Endothelial cell of umbilical vein (primary cell): ENCODE measurements around the gene NRG3. TPM values are rescaled to one million over a fixed set of nuclear protein-coding genes. Genes with fewer than 3 reads are reported as not detected.
"Not testable (repeated sequence)": the region's sequence is repeated elsewhere in the genome, so short reads cannot be mapped to it uniquely, and the experiment has no call there.

Experiments
- BruUV-seq: library from RNA; stranded (reverse); fragments of 400-500 nt; replicated peaks from 2 replicates; lab custom pipeline; 2021; lab: Mats Ljungman, UMichigan
- CTCF ChIA-PET: fragments of 300-600, 350-600 bp; sonication (Branson Sonifier 250); formaldehyde crosslinking; loops from one replicate; lab custom pipeline; 2021; ENCODE audit warnings: antibody characterized with exemption, inconsistent platforms; lab: Charles Lee
- POLR2A ChIA-PET: fragments of 300-600, 350-600 bp; sonication (Branson Sonifier 250); formaldehyde crosslinking; loops from one replicate; lab custom pipeline; 2021; ENCODE audit warnings: antibody characterized with exemption, inconsistent platforms; lab: Charles Lee
- DNase-seq: peaks from one replicate; pipeline ENCODE4 v3.0.0-alpha.2; 2011; ENCODE audit warnings: low read depth, low spot score
- FAIRE-seq: peaks from 2 replicates; lab custom pipeline; 2011; peaks lifted over from hg19 to GRCh38; lab: Jason Lieb, UNC
- H2AFZ ChIP-seq: 2 replicates; pipeline ENCODE4 v1.6.0; 2012; ENCODE audit warnings: low read depth, low read length, control low read depth, inconsistent platforms
- H3K27ac ChIP-seq: 2 replicates; pipeline ENCODE4 v1.5.1; 2011; ENCODE audit warnings: low read depth, mild to moderate bottlenecking, control low read depth, low read length, moderate library complexity; ENCODE audit not compliant: insufficient read depth
- H3K27me3 ChIP-seq, 2 experiments: 2 replicates each; pipeline versions ENCODE4 v1.6.0 to v1.6.1; 2011; ENCODE audit warnings: low read length in 2 of 2, mixed read lengths in 1 of 2; ENCODE audit not compliant: control insufficient read depth in 2 of 2, insufficient read depth in 2 of 2
- H3K36me3 ChIP-seq, 2 experiments: 2 replicates in 1 of 2; 3 replicates in 1 of 2; pipeline ENCODE4 v1.5.1; 2011; ENCODE audit warnings: low read length in 2 of 2, mild to moderate bottlenecking in 1 of 2, moderate library complexity in 1 of 2; ENCODE audit not compliant: control insufficient read depth in 2 of 2, insufficient read depth in 2 of 2; ENCODE audit errors: extremely low read depth in 1 of 2
- H3K4me1 ChIP-seq: 3 replicates; pipeline ENCODE4 v1.5.1; 2011; ENCODE audit warnings: mild to moderate bottlenecking, low read length; ENCODE audit not compliant: control insufficient read depth, insufficient read depth; ENCODE audit errors: extremely low read depth
- H3K4me2 ChIP-seq: 2 replicates; pipeline ENCODE4 v1.6.1; 2011; ENCODE audit warnings: low read length, control low read depth, mixed read lengths; ENCODE audit not compliant: insufficient read depth
- H3K4me3 ChIP-seq, 3 experiments: fragments of 200-600 bp in 1 of 3; sonication (generic), shearing (Covaris generic) in 1 of 3; replicated peaks in 1 of 3; 2 replicates each; pipeline ENCODE4 v1.5.1; 2011 to 2016; ENCODE audit warnings: control low read depth in 3 of 3, low read length in 3 of 3, mild to moderate bottlenecking in 2 of 3, inconsistent platforms in 1 of 3, low read depth in 1 of 3, moderate library complexity in 1 of 3; ENCODE audit not compliant: insufficient read depth in 1 of 3
- H3K79me2 ChIP-seq: 2 replicates; pipeline ENCODE4 v1.6.0; 2012; ENCODE audit warnings: low read length, inconsistent platforms; ENCODE audit not compliant: control insufficient read depth, insufficient read depth
- H3K9ac ChIP-seq: replicated peaks from 2 replicates; pipeline ENCODE3; 2011; ENCODE audit warnings: low read length, control low read depth; ENCODE audit not compliant: insufficient read depth; ENCODE audit errors: extremely low read depth
- H3K9me1 ChIP-seq: replicated peaks from 3 replicates; pipeline ENCODE4 v1.6.0; 2011; ENCODE audit warnings: mild to moderate bottlenecking, low read length; ENCODE audit not compliant: control insufficient read depth, insufficient read depth; ENCODE audit errors: extremely low read depth
- H3K9me3 ChIP-seq: replicated peaks from 2 replicates; pipeline ENCODE4 v1.5.1; 2012; ENCODE audit warnings: low read length, inconsistent platforms; ENCODE audit not compliant: control insufficient read depth, insufficient read depth
- H4K20me1 ChIP-seq: replicated peaks from 2 replicates; pipeline ENCODE3; 2011; ENCODE audit warnings: mild to moderate bottlenecking, low read length; ENCODE audit not compliant: control insufficient read depth, insufficient read depth; ENCODE audit errors: extremely low read depth
- CTCF ChIP-seq, 2 donors: IDR thresholded peaks; 1 replicate in 1 of 2; 2 replicates in 1 of 2; pipeline ENCODE4 v1.5.1; 2011; ENCODE audit warnings: low read length in 2 of 2, mild to moderate bottlenecking in 2 of 2, moderate library complexity in 2 of 2, control low read depth in 1 of 2, inconsistent platforms in 1 of 2, low read depth in 1 of 2; ENCODE audit not compliant: insufficient read depth in 1 of 2; ENCODE audit errors: extremely low read depth in 1 of 2
- FOS ChIP-seq: IDR thresholded peaks from 2 replicates; pipeline ENCODE4 v1.6.1; 2011; ENCODE audit warnings: mild to moderate bottlenecking, low read length, moderate library complexity, borderline replicate concordance; ENCODE audit not compliant: insufficient read depth
- GATA2 ChIP-seq: IDR thresholded peaks from 2 replicates; pipeline ENCODE4 v1.7.0; 2011; ENCODE audit warnings: low read depth, mild to moderate bottlenecking, moderate library complexity, mixed read lengths, low read length; ENCODE audit not compliant: insufficient read length, insufficient read depth
- JUN ChIP-seq: IDR thresholded peaks from 2 replicates; pipeline ENCODE4 v1.6.1; 2011; ENCODE audit warnings: borderline replicate concordance, low read depth; ENCODE audit not compliant: insufficient read length, insufficient read depth
- POLR2A ChIP-seq: IDR thresholded peaks from 2 replicates; pipeline ENCODE4 v1.6.1; 2012; ENCODE audit warnings: low read depth, mild to moderate bottlenecking, control low read depth, low read length
- dilution Hi-C: fragments of 300-500 bp; cut with MboI; formaldehyde crosslinking; loops from one replicate; pipeline ENCODE4 v1.15.0; 2019; ENCODE audit warnings: low sequenced_read_pairs; ENCODE audit not compliant: extremely low pct_ligation_motif_present
- intact Hi-C: fragments of 100-400 bp; cut with micrococcal nuclease; formaldehyde crosslinking; loops from one replicate; pipeline ENCODE4 v1.10.0; 2022
- polyA plus RNA-seq, 4 experiments: library from polyadenylated mRNA; depleted of rRNA in 3 of 4; stranded (reverse) in 3 of 4; unstranded in 1 of 4; fragments of >200 nt; gene quantifications; 2 replicates each; pipeline versions ENCODE4 v1.2.1 to v1.2.3, GENCODE V29; 2011 to 2012; ENCODE audit warnings: missing spikeins in 1 of 4
- total RNA-seq: library from RNA; stranded (reverse); gene quantifications from 2 replicates; pipeline ENCODE4 v1.2.3, GENCODE V29; 2021
- TF ChIP-seq, protein P1 (sequence below): IDR thresholded peaks from 2 replicates; pipeline ENCODE4 v1.6.1; 2011; ENCODE audit not compliant: insufficient read depth, insufficient read length

Gene NRG3
- total and polyA plus RNA-seq, 2 donors (not counting 3 experiments of a cell fraction or from before 2014, with no cell fraction given): 1.9 to 3.9 TPM

- H4K20me1 ChIP-seq: no peaks in the 10 kb centered on the region
- no peaks in the 10 kb centered on the region for H3K9me1 ChIP-seq
- H3K27me3 ChIP-seq: no peaks in the 10 kb centered on the region
- DNase-seq: peak; percentile 52
- H3K4me3 ChIP-seq: no peak overlapping the region
- intact Hi-C loops: no loop called here
- peak; percentile 55 for FAIRE-seq
- peaks cover 11% of the 10 kb centered on the region for H3K4me1 ChIP-seq
- BruUV-seq: no TSS peak
- H3K9me3 ChIP-seq: no peaks in the 10 kb centered on the region
- H3K79me2 ChIP-seq: no peaks in the 10 kb centered on the region
- H3K9ac ChIP-seq: no peak overlapping the region
- no peak overlapping the region for H3K27ac ChIP-seq
- H2AFZ ChIP-seq: no peak overlapping the region
- TF ChIP-seq POLR2A (no peak), GATA2 (no peak), JUN (peak; percentile 53), FOS (peak; percentile 79)
- TF ChIP-seq, protein P1, sequence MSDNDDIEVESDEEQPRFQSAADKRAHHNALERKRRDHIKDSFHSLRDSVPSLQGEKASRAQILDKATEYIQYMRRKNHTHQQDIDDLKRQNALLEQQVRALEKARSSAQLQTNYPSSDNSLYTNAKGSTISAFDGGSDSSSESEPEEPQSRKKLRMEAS: no peak
- peak overlapping the region; percentile 36 for H3K4me2 ChIP-seq
- POLR2A ChIA-PET: no interaction called here
- H3K36me3 ChIP-seq: no peaks in the 10 kb centered on the region
- CTCF ChIA-PET: interaction anchor here (1.0 kb wide), 1 partner anchor 9 kb away, joined by 3 read pairs; no protein-coding TSS in a partner anchor
- dilution Hi-C loops: no loop called here
Observed at GRCh38 chr10:82668221-82668895, 793.4 kb downstream of the NRG3 start.

GRCh38 chr10:82674036-82674435 is 799.0 kb downstream of the NRG3 start:
- Histone ChIP-seq H3K4me2 (no peak overlapping the region), H4K20me1 (no peaks in the 10 kb centered on the region), H3K4me3 (no peak overlapping the region), H3K27me3 (no peaks in the 10 kb centered on the region), H3K9me3 (no peaks in the 10 kb centered on the region), H3K4me1 (peaks cover 5% of the 10 kb centered on the region), H3K36me3 (no peaks in the 10 kb centered on the region), H2AFZ (no peak overlapping the region), H3K9me1 (no peaks in the 10 kb centered on the region), H3K79me2 (no peaks in the 10 kb centered on the region), H3K27ac (no peak overlapping the region), H3K9ac (no peak overlapping the region)
- CTCF ChIA-PET: no interaction called here
- no TSS peak for BruUV-seq
- no peak for FAIRE-seq
- POLR2A ChIA-PET: no interaction called here
- peak; percentile 27 for DNase-seq
- no peak for TF ChIP-seq GATA2
- peak; percentile 33 for TF ChIP-seq FOS
- no peak for TF ChIP-seq JUN
- no peak for TF ChIP-seq CTCF (IDR thresholded peaks at IDR 0.05; ENCODE audit: extremely low read depth in 1 of 2, insufficient read depth in 1 of 2, low read depth in 1 of 2, low read length in 2 of 2)
- dilution Hi-C loops (no loop called here), intact Hi-C loops (no loop called here)

GRCh38 chr10:82677932-82678331 is 802.9 kb downstream of the NRG3 start:
- H3K27ac ChIP-seq, H3K36me3 ChIP-seq, H3K4me3 ChIP-seq, DNase-seq, H3K79me2 ChIP-seq, H3K4me2 ChIP-seq, H3K27me3 ChIP-seq, H3K9me3 ChIP-seq, H3K9ac ChIP-seq, POLR2A ChIA-PET, H3K9me1 ChIP-seq, FAIRE-seq, CTCF ChIA-PET, intact Hi-C loops, H2AFZ ChIP-seq, BruUV-seq, H4K20me1 ChIP-seq, H3K4me1 ChIP-seq, dilution Hi-C loops: not testable (repeated sequence)
